OCI-LY7 (cell line): Measurements from ENCODE around the gene LSAMP.

ENCODE experiments used
- EZH2phosphoT487 ChIP-seq: fragments of 200-600 bp; sonication (generic); IDR thresholded peaks from 2 replicates; pipeline ENCODE4 v1.6.1; 2018; ENCODE audit warnings: low read depth, borderline replicate concordance, mild to moderate bottlenecking, mixed run types, antibody characterized with exemption, low read length, moderate library complexity, mixed read lengths
- TF ChIP-seq, protein P1 (sequence below): fragments of 200-600 bp; sonication (generic); conservative IDR thresholded peaks from 2 replicates; pipeline ENCODE4 v1.5.1; 2014; ENCODE audit warnings: mild to moderate bottlenecking, antibody characterized with exemption, low read length, moderate library complexity, mixed read lengths

DNA sequence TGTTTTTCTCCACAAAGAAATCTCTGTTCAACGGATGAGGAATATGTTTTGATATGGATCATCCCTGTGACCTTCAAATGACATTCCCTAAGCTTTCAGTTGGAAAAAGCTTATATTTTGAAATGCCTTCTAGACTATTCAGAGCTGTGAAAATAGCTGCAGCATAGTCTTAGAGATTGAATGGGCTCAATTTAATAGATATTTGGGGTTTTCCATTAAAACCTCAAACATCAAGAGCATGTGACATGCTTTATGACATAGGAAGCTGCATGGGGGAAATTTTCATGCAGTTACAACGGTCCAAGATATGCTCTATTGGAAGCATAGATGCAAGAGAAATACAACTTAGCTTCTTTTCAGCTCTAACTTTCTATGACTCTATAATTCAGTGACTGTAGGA lies 102.8 kb downstream of the LSAMP start:
- TF ChIP-seq, protein P1, sequence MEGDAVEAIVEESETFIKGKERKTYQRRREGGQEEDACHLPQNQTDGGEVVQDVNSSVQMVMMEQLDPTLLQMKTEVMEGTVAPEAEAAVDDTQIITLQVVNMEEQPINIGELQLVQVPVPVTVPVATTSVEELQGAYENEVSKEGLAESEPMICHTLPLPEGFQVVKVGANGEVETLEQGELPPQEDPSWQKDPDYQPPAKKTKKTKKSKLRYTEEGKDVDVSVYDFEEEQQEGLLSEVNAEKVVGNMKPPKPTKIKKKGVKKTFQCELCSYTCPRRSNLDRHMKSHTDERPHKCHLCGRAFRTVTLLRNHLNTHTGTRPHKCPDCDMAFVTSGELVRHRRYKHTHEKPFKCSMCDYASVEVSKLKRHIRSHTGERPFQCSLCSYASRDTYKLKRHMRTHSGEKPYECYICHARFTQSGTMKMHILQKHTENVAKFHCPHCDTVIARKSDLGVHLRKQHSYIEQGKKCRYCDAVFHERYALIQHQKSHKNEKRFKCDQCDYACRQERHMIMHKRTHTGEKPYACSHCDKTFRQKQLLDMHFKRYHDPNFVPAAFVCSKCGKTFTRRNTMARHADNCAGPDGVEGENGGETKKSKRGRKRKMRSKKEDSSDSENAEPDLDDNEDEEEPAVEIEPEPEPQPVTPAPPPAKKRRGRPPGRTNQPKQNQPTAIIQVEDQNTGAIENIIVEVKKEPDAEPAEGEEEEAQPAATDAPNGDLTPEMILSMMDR, result no peak
- no peak for TF ChIP-seq EZH2phosphoT487
